GM18502 (cell line): ENCODE results near the gene SLC2A3.
A peak's percentile ranks its signal among the peaks of the same experiment; 100 is the strongest.
"Not testable (repeated sequence)": the region's sequence is repeated elsewhere in the genome, so short reads cannot be mapped to it uniquely, and the experiment has no call there.

Source experiments
- ATAC-seq: cut with Tn5 transposase; IDR thresholded peaks from one replicate; pipeline ENCODE4 v1.9.1; 2021; ENCODE audit warnings: mild to moderate bottlenecking; ENCODE audit not compliant: unreplicated experiment, poor library complexity

SLC2A3 gene

GRCh38 chr12:7953912-7954311 is 17.9 kb upstream of the SLC2A3 start:
- not testable (repeated sequence) for ATAC-seq

- no peak for ATAC-seq
These were observed 15.7 kb upstream of the SLC2A3 start for GRCh38 chr12:7951671-7952070.

- ATAC-seq, result not testable (repeated sequence)
These were observed 14.4 kb upstream of the SLC2A3 start for GRCh38 chr12:7950230-7950943.

GRCh38 chr12:7948589-7949260 is 12.7 kb upstream of the SLC2A3 start:
- ATAC-seq, result no peak

GRCh38 chr12:7947011-7947410 is 11.0 kb upstream of the SLC2A3 start:
- ATAC-seq, result no peak

- not testable (repeated sequence) for ATAC-seq
These were observed 8.8 kb upstream of the SLC2A3 start for GRCh38 chr12:7944760-7945159.

GRCh38 chr12:7940906-7941305 is 4.9 kb upstream of the SLC2A3 start:
- no peak for ATAC-seq

- ATAC-seq, result no peak
These were observed 2.0 kb upstream of the SLC2A3 start for GRCh38 chr12:7937833-7938506.

GRCh38 chr12:7934889-7935492 is 996 bp downstream of the SLC2A3 start:
- ATAC-seq, result no peak

- no peak for ATAC-seq
These were observed 1.7 kb downstream of the SLC2A3 start for GRCh38 chr12:7934091-7934888.

GRCh38 chr12:7933255-7933726 is 2.7 kb downstream of the SLC2A3 start:
- peak; percentile 82 for ATAC-seq

GRCh38 chr12:7932599-7933240 is 3.3 kb downstream of the SLC2A3 start:
- ATAC-seq, result not testable (repeated sequence)

GRCh38 chr12:7929083-7929792 is 6.7 kb downstream of the SLC2A3 start:
- no peak for ATAC-seq

GRCh38 chr12:7927470-7927869 is 8.5 kb downstream of the SLC2A3 start:
- ATAC-seq, result no peak

- ATAC-seq, result not testable (repeated sequence)
These were observed 9.8 kb downstream of the SLC2A3 start for GRCh38 chr12:7926068-7926666.

- ATAC-seq, result no peak
These were observed 12.4 kb downstream of the SLC2A3 start for GRCh38 chr12:7923241-7924236.

GRCh38 chr12:7921181-7921580 is 14.8 kb downstream of the SLC2A3 start:
- not testable (repeated sequence) for ATAC-seq
